MM.1S (cell line): ENCODE results near the gene MMUT.

Experiments
- EZH2phosphoT487 ChIP-seq: fragments of 300-600 bp; sonication (generic); IDR thresholded peaks from 2 replicates; pipeline ENCODE4 v1.6.1; 2018; ENCODE audit warnings: antibody characterized with exemption, low read length
- TF ChIP-seq, protein P1 (sequence below): fragments of 300-600 bp; sonication (generic); IDR thresholded peaks from 2 replicates; pipeline ENCODE4 v1.5.1; 2016; ENCODE audit warnings: antibody characterized with exemption, low read length, mixed read lengths

GRCh38 chr6:49409951-49410542 is 53.0 kb downstream of the MMUT start:
- TF ChIP-seq, protein P1, sequence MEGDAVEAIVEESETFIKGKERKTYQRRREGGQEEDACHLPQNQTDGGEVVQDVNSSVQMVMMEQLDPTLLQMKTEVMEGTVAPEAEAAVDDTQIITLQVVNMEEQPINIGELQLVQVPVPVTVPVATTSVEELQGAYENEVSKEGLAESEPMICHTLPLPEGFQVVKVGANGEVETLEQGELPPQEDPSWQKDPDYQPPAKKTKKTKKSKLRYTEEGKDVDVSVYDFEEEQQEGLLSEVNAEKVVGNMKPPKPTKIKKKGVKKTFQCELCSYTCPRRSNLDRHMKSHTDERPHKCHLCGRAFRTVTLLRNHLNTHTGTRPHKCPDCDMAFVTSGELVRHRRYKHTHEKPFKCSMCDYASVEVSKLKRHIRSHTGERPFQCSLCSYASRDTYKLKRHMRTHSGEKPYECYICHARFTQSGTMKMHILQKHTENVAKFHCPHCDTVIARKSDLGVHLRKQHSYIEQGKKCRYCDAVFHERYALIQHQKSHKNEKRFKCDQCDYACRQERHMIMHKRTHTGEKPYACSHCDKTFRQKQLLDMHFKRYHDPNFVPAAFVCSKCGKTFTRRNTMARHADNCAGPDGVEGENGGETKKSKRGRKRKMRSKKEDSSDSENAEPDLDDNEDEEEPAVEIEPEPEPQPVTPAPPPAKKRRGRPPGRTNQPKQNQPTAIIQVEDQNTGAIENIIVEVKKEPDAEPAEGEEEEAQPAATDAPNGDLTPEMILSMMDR, result peak; percentile 77
- TF ChIP-seq EZH2phosphoT487, result no peak
